ENCODE data around the gene GATAD2A. TPM values are rescaled to one million over a fixed set of nuclear protein-coding genes. Genes with fewer than 3 reads are reported as not detected.

GATAD2A gene
- total and polyA plus RNA-seq, 4 donors: 7.1 to 23.7 (median 18.2) TPM

DNA sequence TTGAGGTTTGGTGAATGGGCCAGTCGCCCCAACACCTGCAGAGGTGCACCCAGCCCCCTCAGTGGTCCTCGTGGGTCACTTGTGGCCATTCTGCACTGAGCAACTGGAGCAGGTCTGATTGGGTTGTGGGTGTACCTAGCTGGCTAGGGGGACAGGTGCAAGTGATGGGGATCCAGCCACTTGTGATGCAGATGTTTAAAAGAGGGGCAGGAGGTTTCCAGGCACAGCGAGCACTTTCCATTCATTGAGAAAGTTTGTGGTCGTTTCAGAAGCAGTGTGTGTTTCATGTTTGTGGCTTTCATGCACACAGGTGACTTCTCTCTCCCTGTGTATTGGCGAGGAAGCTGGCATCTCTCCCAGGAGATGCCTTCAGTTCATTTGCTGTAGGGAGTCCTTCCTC is 75.2 kb downstream of the GATAD2A start (continued):
- no peak for TF ChIP-seq HNF4A (conservative IDR thresholded peaks at IDR 0.05)

DNA sequence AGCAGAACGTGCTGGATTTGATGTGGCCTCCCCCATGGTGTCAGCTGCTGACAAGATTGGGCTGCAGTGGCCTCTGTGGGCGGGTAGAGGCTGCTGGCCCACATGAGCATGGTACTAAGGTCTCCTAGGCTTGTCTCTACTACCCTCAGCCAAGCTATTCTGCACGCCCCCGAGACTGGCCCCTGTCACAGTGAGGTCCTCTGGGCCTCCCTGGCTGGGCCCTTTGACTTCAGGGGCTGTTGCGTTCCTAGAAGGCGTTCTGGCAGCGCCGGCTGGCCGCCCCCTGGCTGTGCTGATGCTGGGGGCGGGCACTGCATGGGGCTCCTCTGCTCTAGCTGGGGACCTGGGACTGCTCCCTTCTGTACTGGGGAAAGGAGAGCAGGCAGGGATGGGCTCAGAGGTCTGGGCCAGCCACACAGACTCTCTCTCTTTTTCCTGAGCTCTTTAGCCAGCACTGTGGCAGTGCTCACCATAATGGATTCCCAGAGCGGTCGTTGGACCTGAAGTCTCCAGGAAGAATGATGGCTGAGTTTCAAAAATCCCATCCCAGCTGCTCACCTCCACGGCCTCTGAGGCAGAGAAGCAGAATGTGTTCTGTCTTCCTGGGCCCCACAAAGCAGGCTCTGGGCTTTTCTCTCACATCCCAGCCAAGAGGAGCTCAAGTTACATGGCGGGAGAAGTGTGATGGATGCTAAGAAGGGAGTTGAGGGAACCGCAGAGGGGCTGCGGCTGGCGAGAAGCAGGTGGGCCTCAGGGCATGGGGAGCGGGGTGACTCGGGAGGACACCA is 77.5 kb downstream of the GATAD2A start:
- no peak for DNase-seq (ENCODE audit: low spot score)
- WGBS: 93% methylated on average over 19 of the region's 19 CpGs
- no peak overlapping the region for H3K9ac ChIP-seq (ENCODE audit: low read depth in 1 of 2, low read length in 2 of 2)
- no peak overlapping the region for H3K4me3 ChIP-seq (ENCODE audit: low read depth in 1 of 3, low read length in 3 of 3)
- H3K27ac ChIP-seq (ENCODE audit: low read depth in 1 of 2, low read length in 2 of 2): no peak overlapping the region
- no peak for TF ChIP-seq NR2F2 (IDR thresholded peaks at IDR 0.05)
- TF ChIP-seq, protein P1, sequence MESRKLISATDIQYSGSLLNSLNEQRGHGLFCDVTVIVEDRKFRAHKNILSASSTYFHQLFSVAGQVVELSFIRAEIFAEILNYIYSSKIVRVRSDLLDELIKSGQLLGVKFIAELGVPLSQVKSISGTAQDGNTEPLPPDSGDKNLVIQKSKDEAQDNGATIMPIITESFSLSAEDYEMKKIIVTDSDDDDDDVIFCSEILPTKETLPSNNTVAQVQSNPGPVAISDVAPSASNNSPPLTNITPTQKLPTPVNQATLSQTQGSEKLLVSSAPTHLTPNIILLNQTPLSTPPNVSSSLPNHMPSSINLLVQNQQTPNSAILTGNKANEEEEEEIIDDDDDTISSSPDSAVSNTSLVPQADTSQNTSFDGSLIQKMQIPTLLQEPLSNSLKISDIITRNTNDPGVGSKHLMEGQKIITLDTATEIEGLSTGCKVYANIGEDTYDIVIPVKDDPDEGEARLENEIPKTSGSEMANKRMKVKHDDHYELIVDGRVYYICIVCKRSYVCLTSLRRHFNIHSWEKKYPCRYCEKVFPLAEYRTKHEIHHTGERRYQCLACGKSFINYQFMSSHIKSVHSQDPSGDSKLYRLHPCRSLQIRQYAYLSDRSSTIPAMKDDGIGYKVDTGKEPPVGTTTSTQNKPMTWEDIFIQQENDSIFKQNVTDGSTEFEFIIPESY (IDR thresholded peaks at IDR 0.05): no peak
- no peaks in the 10 kb centered on the region for H3K27me3 ChIP-seq (ENCODE audit: control insufficient read depth in 4 of 4, insufficient read depth in 4 of 4, low read length in 3 of 4)
- H3K9me3 ChIP-seq (ENCODE audit: control insufficient read depth in 4 of 4, low read length in 3 of 4): no peaks in the 10 kb centered on the region
- peaks cover 0 to 4% (median 2%) of the 10 kb centered on the region in 4 donors for H3K36me3 ChIP-seq (ENCODE audit: control insufficient read depth in 4 of 4, insufficient read depth in 3 of 4, low read depth in 1 of 4, low read length in 3 of 4)
- H3K4me1 ChIP-seq (ENCODE audit: control insufficient read depth in 4 of 4, insufficient read depth in 4 of 4, low read length in 3 of 4): peaks cover 10 to 20% (median 14%) of the 10 kb centered on the region in 4 donors

DNA sequence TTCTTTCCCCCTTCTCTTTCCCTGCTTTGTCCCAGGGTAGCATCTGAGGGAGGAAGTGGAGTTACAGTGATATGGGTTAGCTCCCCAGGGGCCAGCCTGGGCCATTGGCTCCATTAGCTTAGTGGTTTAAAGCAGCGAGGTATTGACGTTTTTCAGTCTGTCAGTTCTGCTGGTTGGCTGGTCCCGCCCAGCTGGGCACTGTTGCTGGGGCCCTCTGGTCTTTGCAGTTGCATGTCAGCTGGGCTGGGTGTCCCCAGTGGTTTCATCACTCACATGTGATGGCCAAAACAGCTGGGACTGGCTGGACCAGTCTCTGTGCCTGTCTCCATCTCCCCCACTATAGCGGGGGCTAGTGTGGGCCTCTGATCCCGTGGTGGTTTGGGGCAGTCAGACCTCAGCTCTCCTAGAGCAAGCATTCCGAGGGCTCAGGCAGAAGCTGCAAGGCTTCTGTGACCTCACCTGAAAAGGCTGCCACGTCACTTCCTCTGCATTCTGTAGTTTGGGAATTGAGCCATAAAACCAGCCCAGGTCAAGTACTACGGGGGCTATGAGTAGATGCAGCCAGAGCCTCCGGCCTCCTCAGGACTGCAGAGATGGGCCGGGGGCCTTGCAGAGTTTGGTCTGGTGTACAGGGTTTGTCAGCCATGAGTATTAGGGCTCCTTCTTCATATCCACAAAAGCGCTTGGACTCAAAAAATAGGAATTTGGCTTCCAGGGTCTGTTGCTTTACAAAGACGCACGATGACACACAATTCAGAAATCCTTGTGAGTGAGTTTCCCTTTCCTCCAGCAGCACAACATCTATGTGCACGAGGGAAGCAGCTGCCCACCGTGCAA is 79.9 kb downstream of the GATAD2A start:
- no peak overlapping the region for H3K27ac ChIP-seq (ENCODE audit: low read depth in 1 of 2, low read length in 2 of 2)
- no peak for TF ChIP-seq RXRA (IDR thresholded peaks at IDR 0.05)
- no peak for TF ChIP-seq JUND (IDR thresholded peaks at IDR 0.05)
- no peak for TF ChIP-seq NR2F2 (IDR thresholded peaks at IDR 0.05)
- H3K27me3 ChIP-seq (ENCODE audit: control insufficient read depth in 4 of 4, insufficient read depth in 4 of 4, low read length in 3 of 4): no peaks in the 10 kb centered on the region
- H3K4me3 ChIP-seq (ENCODE audit: low read depth in 1 of 3, low read length in 3 of 3): no peak overlapping the region
- H3K9ac ChIP-seq (ENCODE audit: low read depth in 1 of 2, low read length in 2 of 2): no peak overlapping the region
- peaks cover 14 to 43% (median 36%) of the 10 kb centered on the region in 4 donors for H3K4me1 ChIP-seq (ENCODE audit: control insufficient read depth in 4 of 4, insufficient read depth in 4 of 4, low read length in 3 of 4)
- 87% methylated on average over 15 of the region's 15 CpGs for WGBS
- peaks cover 0 to 4% (median 2%) of the 10 kb centered on the region in 4 donors for H3K36me3 ChIP-seq (ENCODE audit: control insufficient read depth in 4 of 4, insufficient read depth in 3 of 4, low read depth in 1 of 4, low read length in 3 of 4)
- H3K9me3 ChIP-seq (ENCODE audit: control insufficient read depth in 4 of 4, low read length in 3 of 4): no peaks in the 10 kb centered on the region
- no peak for DNase-seq (ENCODE audit: low spot score)

DNA sequence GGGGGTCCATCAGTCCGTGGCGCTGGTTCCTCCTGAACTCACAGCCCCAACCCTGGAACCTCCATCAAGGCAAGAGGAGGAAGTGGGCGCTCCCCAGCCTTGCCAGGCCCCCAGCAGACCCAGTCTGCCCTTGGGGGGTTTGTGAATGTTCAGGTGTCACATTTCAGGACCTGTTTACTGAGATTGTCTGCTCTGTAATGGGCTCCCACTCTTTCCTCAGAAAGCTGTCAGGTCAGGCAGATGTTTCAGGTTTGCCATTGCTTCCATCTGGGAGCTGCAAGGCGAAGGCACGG is 80.5 kb downstream of the GATAD2A start:
- no peak overlapping the region for H3K9ac ChIP-seq (ENCODE audit: low read depth in 1 of 2, low read length in 2 of 2)
- H3K9me3 ChIP-seq (ENCODE audit: control insufficient read depth in 4 of 4, low read length in 3 of 4): no peaks in the 10 kb centered on the region
- WGBS: 96% methylated on average over 5 of the region's 5 CpGs
- peaks cover 14 to 46% (median 37%) of the 10 kb centered on the region in 4 donors for H3K4me1 ChIP-seq (ENCODE audit: control insufficient read depth in 4 of 4, insufficient read depth in 4 of 4, low read length in 3 of 4)
- H3K27ac ChIP-seq (ENCODE audit: low read depth in 1 of 2, low read length in 2 of 2): no peak overlapping the region
- no peak for DNase-seq (ENCODE audit: low spot score)
- TF ChIP-seq, protein P2, sequence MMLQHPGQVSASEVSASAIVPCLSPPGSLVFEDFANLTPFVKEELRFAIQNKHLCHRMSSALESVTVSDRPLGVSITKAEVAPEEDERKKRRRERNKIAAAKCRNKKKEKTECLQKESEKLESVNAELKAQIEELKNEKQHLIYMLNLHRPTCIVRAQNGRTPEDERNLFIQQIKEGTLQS (IDR thresholded peaks at IDR 0.05): no peak
- TF ChIP-seq TAF1 (conservative IDR thresholded peaks at IDR 0.05) (no peak), SP1 (IDR thresholded peaks at IDR 0.05) (no peak), GABPA (IDR thresholded peaks at IDR 0.05 in 1 of 2, conservative IDR thresholded peaks at IDR 0.05 in 1 of 2) (no peak), JUND (IDR thresholded peaks at IDR 0.05) (no peak), HNF4A (conservative IDR thresholded peaks at IDR 0.05) (no peak), FOXA2 (IDR thresholded peaks at IDR 0.05) (no peak), RXRA (IDR thresholded peaks at IDR 0.05) (no peak)
- TF ChIP-seq, protein P3, sequence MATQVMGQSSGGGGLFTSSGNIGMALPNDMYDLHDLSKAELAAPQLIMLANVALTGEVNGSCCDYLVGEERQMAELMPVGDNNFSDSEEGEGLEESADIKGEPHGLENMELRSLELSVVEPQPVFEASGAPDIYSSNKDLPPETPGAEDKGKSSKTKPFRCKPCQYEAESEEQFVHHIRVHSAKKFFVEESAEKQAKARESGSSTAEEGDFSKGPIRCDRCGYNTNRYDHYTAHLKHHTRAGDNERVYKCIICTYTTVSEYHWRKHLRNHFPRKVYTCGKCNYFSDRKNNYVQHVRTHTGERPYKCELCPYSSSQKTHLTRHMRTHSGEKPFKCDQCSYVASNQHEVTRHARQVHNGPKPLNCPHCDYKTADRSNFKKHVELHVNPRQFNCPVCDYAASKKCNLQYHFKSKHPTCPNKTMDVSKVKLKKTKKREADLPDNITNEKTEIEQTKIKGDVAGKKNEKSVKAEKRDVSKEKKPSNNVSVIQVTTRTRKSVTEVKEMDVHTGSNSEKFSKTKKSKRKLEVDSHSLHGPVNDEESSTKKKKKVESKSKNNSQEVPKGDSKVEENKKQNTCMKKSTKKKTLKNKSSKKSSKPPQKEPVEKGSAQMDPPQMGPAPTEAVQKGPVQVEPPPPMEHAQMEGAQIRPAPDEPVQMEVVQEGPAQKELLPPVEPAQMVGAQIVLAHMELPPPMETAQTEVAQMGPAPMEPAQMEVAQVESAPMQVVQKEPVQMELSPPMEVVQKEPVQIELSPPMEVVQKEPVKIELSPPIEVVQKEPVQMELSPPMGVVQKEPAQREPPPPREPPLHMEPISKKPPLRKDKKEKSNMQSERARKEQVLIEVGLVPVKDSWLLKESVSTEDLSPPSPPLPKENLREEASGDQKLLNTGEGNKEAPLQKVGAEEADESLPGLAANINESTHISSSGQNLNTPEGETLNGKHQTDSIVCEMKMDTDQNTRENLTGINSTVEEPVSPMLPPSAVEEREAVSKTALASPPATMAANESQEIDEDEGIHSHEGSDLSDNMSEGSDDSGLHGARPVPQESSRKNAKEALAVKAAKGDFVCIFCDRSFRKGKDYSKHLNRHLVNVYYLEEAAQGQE (IDR thresholded peaks at IDR 0.05): no peak
- TF ChIP-seq, protein P1 (IDR thresholded peaks at IDR 0.05): no peak
- TF ChIP-seq, protein P4, sequence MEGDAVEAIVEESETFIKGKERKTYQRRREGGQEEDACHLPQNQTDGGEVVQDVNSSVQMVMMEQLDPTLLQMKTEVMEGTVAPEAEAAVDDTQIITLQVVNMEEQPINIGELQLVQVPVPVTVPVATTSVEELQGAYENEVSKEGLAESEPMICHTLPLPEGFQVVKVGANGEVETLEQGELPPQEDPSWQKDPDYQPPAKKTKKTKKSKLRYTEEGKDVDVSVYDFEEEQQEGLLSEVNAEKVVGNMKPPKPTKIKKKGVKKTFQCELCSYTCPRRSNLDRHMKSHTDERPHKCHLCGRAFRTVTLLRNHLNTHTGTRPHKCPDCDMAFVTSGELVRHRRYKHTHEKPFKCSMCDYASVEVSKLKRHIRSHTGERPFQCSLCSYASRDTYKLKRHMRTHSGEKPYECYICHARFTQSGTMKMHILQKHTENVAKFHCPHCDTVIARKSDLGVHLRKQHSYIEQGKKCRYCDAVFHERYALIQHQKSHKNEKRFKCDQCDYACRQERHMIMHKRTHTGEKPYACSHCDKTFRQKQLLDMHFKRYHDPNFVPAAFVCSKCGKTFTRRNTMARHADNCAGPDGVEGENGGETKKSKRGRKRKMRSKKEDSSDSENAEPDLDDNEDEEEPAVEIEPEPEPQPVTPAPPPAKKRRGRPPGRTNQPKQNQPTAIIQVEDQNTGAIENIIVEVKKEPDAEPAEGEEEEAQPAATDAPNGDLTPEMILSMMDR (IDR thresholded peaks at IDR 0.05; ENCODE audit: low read depth, low read length, missing input control): no peak
- no peaks in the 10 kb centered on the region for H3K27me3 ChIP-seq (ENCODE audit: control insufficient read depth in 4 of 4, insufficient read depth in 4 of 4, low read length in 3 of 4)
- H3K36me3 ChIP-seq (ENCODE audit: control insufficient read depth in 4 of 4, insufficient read depth in 3 of 4, low read depth in 1 of 4, low read length in 3 of 4): peaks cover 0 to 4% (median 2%) of the 10 kb centered on the region in 4 donors
- H3K4me3 ChIP-seq (ENCODE audit: low read depth in 1 of 3, low read length in 3 of 3): no peak overlapping the region
